HG02885 (cell line): ENCODE measurements around the gene BAD.

Source experiments
- ATAC-seq: cut with Tn5 transposase; IDR thresholded peaks from one replicate; pipeline ENCODE4 v1.9.1; 2021; ENCODE audit warnings: mild to moderate bottlenecking; ENCODE audit not compliant: unreplicated experiment, poor library complexity

The BAD gene

DNA sequence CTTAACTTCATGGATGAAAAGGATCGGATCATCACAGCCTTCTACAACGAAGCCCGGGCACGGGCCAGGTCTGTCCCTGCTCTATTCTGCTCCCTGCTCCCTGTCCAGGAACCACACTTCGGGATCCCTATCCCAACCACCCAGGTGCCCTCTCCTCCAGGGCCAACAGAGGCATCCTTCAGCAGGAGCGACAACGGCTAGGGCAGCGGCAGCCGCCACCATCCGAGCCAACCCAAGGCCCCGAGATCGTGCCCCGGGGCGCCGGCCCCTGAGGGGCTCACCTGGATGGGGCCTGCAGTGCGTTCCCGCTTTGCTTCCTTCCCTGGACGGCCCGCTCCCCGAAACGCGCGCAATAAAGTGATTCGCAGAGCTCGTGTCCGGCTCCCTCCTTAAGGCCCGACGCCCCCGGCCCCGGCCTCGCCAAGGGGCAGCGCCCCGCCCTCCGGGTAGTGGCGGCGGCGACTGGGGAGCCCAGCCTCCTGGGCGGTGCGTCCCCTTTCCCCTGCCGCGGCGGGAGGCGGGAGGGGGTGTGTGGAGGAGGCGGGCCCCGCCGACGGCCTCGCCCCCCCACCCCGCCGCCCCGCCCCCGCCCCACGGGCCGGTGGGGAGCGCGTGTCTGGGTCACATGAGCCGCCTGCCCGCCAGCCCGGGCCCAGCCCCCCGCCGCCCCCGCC is 50.4 kb downstream of the BAD start, which contains the start of gene VEGFB:
Gene VEGFB, plus strand, starts transcription at position 672 of the 674 bp plus-strand sequence. CDS start 250 bp downstream, outside the sequence.
- ATAC-seq, result peak; percentile 48

DNA sequence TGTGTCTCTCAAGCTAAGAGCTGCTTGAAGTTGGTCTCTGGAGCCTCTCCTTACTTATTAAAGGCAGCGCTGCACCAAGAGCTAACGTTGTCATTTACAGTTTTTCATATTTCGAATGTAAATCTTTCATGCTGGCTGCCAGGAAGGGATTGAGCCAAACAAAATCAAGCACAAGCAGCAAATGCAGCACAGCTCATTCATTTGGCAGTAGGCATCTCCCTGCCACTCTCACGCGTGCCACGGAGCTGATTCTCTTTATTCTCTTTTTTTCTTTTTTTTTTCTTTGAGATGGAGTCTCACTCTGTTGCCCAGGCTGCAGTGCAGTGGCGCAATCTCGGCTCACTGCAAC is 51.5 kb downstream of the BAD start:
- ATAC-seq, result no peak

DNA sequence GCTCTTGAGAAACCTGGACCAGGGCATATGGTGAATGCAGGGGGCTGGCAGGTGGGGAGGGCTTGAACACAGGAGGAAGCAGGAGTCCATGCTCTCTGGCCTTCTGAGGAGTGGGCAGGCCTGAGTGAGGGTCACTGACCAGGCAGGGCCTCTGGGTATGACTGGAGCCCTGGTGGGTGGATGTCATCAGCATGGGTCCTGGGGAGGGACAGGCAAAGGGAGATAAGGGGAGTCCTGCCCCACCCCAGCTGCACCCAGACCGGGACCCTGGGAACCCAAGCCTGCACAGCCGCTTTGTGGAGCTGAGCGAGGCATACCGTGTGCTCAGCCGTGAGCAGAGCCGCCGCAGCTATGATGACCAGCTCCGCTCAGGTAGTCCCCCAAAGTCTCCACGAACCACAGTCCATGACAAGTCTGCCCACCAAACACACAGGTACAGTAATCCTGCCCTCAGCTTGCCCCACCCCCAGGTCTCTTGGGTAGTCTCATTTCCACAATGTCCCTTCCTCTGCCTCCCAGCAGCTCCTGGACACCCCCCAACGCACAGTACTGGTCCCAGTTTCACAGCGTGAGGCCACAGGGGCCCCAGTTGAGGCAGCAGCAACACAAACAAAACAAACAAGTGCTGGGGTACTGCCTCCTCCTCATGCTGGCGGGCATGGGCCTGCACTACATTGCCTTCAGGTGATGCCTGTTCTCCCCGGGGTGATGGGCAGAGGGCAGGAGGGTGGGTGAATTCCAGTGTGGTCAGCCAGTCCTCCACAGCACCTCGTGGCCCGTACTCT is 52.1 kb downstream of the BAD start:
- no peak for ATAC-seq

DNA sequence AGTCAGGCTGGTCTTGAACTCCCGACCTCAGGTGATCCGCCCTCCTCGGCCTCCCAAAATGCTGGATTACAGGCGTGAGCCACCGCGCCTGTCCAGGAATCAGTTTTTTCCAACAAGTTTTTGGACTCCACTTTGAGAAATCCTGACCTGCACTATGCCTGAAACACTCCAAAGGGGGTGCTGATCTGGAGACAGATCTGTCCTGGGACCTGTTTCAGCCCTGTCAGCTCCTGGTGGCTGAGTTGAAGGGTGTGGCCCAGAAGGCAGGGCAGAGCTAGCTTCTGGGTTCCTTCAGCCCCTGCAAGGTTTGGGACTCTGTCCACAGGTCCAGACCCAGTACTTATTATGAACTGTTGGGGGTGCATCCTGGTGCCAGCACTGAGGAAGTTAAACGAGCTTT is 52.9 kb downstream of the BAD start:
- no peak for ATAC-seq

DNA sequence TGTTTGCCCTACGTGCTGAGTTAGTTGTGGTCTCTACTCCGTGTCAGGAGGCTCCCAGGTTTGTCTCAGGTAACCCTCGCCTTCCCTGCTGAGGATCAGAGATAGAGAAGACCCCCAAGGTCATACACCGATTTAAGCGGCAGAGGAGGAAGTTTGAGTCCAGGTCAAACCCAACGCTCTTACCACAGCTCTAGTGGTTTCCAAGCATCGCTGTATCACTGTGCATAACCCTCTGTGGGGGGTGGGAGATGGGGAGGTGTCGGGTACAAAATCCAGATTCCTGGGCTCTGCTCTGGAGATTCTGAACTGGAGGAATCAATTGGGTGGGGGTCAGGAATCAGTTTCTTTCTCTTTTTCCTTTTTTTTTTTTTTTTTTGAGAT is 53.5 kb downstream of the BAD start:
- ATAC-seq, result no peak

DNA sequence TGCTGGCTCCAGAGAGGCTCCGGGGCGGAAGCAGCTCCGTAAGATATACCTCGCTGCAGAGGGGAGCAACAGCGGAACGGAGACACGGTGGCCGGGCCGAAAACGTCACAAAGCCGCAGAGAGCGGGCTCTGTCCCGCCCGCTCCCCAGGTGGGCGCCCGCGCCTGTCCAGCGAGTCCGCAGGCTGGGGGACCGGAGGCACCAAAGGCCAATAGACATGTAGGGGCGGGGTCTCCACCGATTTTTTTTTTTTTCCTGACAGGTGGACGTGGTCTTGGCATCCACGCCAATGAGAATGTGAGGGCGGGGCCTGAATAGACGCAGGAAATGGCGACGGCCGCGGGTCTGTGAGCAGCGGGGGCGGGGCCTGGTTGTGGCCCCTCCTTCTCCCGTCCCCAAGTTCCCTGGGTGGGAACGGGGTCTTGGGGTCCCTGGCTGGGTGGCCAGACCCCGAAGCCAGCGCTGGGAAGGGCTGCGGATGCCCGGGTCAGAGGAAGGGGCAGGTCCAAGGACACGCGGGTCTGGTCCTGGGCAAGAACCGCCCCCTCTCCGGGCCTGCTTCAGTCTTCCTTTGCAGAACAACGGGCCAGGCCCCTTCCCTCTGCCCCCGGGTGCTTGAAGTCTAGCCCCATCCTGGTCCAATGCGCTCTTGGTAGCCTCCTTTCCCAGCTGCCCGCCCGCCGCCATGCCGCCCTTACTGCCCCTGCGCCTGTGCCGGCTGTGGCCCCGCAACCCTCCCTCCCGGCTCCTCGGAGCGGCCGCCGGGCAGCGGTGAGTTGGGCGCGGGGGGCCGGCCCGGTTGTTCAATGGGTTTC is 54.1 kb downstream of the BAD start, which contains the start of gene DNAJC4:
Gene DNAJC4, plus strand, starts transcription at position 378 of the 814 bp plus-strand sequence. Its CDS starts 307 bp downstream, at position 685.
- peak; percentile 57 for ATAC-seq

DNA sequence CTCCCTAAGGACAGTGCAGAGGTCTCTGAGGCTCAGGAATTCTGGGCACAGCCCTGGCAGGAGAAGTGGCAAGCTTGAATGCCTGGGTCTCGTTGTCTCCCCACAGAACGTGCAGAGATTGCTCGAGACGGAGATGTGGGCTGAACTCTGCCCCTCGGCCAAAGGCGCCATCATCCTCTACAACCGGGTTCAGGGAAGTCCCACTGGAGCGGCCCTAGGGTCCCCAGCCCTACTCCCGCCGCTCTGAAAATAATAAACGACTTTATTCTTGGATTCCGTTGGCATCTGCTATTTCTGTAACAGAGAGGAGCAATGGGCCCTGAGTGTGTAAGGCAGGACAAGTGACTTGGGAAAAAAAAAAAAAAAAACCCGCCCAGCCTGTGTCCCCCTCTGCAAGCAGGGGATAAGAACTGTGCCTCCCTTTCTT is 54.7 kb downstream of the BAD start:
- ATAC-seq, result no peak

DNA sequence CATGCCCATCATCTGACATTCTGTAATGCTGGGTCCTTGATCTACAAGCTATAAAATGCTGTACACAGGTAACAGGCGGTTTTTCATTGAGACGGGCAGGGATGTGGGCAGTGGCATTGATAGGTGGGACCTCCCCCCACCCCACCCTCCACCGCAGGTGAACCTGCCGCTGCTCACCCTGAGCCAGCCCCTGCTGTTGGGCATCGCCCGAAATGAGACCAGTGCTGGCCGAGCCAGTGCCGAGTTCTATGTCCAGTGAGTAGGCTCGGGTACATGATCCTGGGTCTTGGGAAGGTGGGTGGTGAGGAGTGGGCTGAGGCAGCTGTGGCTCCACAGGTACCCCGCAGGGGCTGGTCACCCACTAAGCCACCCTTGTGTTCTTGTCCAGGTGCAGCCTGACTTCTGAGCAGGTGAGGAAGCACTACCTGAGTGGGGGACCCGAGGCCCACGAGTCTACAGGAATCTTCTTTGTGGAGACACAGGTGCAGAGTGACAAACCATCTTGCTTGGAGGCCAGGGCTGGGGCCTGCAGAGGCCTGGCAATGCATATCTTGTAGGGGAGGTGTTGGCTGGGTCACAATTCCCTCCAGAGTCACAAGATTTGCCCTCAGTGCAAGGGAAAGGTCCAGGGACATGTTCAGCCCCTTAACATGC is 55.2 kb downstream of the BAD start:
- ATAC-seq, result no peak

DNA sequence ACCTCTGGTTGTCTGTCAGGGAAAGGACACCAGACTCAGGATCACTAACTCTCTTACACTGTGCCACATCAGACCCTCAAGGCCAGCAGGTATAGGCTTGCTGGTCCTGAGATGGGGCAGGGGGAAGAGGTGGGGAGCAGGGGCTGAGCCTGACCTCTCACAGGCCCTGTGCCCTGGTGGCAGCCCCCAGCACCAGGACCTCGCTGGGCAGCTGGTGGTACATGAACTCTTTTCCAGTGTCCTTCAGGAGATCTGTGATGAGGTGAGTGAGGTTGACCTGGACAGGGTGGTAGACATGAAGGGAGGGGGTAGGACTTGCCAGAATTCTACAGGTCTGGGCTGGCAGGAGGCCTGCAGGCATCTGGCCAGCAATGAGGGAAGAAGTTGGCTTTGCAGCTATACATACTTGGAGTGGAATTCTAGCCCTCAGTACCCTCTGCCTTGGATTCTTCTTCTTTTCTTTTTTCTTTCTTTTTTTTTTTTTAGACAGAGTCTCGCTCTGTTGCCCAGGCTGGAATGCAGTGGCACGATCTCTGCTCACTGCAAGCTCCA is 57.0 kb downstream of the BAD start:
- ATAC-seq, result no peak

DNA sequence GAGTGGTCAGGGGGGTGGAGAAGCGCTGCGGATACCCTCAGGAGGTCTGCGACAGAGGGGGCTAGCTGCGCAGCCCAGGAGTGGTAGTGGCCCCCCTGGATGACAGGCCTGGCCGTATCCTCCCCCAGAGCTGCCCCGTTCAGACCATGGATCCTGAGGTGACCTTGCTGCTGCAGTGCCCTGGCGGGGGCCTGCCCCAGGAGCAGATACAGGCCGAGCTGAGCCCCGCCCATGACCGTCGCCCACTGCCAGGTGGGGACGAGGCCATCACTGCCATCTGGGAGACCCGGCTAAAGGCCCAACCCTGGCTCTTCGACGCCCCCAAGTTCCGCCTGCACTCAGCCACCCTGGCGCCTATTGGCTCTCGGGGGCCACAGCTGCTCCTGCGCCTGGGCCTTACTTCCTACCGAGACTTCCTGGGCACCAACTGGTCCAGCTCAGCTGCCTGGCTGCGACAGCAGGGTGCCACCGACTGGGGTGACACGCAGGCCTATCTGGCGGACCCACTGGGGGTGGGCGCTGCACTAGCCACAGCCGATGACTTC is 57.9 kb downstream of the BAD start:
- ATAC-seq, result peak; percentile 30

DNA sequence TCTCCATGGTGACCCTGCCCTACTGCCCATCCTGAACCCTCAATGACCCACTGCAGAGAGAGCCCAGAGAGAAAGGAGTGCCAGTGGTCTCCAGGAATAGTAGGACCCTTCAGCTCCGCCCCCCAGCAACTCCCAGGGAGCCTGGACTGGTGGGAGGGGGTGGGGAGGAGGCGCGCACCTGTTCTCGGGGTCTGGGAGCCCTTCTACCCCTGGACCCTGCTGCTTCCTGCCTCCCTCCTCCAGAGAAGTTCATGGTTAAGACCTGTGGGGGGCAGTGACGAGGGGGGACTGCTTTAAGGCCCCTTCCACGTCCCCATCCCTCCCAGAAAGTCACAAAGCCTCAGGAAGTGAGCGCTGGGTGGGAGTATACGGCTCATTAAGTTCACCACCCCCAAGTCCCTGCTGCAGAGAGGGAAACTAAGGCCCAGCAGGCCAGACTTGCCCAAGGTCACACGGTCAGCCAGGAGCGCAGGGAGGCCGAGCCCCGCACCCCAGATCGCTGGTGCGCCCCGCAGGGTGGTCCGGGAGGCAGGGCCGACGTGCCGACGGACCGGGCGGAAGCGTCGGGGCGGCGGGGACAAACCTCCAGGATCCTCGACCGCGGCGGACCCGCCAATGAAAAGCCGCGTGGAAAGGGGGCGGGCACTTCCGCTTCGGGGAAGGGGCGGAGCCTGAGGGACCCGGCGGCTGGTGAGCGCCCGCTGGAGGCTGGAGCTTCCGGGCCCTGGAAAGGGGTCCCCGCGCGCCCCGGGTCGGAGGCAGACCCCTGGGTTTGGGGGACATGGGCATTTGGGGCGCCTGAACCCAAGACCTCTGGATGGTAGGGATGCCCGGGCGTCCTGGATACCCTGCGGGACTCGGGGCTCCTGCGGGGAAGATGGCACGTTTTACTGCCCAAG is 58.6 kb downstream of the BAD start, which contains the start of the genes NUDT22 and TRPT1:
Gene NUDT22, plus strand, starts transcription at position 667 of the 899 bp plus-strand sequence. CDS start 379 bp downstream, outside the sequence.
Gene TRPT1, minus strand, starts transcription at position 579 of the 899 bp plus-strand sequence. Its CDS starts 326 bp downstream, at position 253.
- ATAC-seq, result peak; percentile 52

DNA sequence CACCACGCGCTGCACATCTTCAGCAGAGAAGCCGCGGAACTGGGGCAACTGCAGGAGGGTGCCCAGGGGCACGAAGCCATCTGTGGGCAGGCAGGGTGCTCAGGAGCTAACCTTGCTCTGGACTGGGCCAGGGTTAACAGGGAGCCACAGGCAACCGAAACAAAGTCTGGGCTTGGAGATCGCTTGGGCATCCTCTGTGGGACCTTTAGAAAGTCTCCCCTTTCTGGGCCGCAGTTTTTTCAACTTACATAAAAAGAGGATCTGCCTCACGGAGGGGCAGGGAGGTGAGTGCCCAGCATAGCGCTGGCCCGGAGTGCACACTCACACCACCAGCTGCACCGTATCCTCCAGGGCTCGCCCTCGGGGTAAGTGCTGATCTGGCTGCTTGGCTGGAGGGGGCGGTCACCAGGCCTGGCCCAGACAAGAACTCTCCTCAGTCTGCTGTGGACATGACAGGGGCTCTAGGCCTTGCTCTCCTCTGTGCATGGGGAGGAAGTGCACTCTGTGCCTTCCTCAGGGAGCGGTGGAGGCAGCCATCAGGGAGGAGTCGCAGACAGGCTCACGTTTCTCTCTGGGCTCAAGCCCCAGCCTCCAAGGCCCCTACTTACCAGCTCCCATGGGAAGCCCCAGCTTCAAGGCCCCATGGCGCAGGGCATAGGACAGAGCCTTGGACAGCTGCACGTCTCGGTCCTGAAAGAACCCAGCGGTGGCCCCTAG is 59.4 kb downstream of the BAD start:
- ATAC-seq, result no peak

DNA sequence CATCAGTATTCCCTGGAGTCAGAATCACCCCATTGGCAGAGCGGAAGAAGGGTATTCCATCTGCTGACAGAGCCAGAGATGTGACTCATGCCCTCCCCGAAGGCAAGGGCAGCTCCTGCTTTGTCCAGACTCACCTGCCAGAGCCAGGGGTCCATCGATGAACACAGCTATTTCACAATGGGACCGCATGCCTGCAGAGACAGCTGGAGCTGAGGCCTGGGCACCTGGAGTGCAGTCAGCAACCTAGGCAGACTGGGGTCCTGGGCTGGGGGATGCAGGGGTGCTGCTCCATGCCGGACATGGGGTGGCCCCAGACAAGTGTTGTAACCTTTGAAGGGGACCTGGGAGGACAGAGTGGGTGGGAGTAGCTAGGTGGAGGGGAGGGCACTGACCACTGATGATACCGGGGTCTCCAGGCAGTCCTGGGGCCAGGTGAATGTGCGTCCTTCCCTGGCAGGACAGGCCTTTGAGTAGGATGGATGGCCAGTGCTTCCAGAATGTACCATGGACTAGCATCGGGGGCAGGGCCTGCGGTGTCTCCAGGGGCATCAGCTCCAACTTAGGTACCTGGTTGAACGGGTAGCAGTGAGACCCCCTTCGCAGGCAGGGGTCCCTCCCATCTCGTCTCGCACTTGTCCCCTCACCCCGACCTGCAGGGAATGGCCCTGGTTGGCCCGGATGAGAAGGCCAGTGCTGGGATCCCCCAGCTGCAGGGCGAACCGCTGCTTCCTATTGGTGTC is 60.1 kb downstream of the BAD start:
- no peak for ATAC-seq

DNA sequence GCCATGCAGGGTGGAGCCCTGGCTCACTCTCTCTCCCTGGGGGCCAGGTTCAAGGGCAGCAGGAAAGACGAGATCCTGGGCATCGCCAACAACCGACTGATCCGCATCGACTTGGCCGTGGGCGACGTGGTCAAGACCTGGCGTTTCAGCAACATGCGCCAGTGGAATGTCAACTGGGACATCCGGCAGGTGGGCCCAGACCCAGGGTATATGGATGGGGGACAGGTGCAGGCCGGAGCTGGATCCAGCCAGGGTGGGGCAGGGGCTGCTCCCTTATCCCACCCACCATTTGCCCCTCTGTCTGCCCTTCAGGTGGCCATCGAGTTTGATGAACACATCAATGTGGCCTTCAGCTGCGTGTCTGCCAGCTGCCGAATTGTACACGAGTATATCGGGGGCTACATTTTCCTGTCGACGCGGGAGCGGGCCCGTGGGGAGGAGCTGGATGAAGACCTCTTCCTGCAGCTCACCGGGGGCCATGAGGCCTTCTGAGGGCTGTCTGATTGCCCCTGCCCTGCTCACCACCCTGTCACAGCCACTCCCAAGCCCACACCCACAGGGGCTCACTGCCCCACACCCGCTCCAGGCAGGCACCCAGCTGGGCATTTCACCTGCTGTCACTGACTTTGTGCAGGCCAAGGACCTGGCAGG is 61.3 kb downstream of the BAD start:
- ATAC-seq, result no peak

DNA sequence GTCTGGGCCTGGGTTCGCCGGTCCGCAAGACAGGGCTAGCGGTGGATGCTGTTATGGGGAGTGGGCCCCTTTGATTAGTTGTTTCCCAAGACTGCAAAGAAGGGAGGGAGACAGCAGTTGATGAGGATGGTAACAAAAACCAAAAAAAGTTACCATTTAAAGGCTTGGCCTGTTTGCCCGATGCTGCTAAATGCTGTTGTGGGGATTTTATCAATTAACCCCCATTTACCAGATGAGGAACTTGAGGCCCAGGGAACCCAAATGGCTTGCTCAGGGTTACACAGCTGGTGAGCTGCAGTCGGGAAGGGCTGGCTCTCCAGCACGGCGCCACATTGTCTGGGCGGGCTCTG is 61.8 kb downstream of the BAD start:
- no peak for ATAC-seq

DNA sequence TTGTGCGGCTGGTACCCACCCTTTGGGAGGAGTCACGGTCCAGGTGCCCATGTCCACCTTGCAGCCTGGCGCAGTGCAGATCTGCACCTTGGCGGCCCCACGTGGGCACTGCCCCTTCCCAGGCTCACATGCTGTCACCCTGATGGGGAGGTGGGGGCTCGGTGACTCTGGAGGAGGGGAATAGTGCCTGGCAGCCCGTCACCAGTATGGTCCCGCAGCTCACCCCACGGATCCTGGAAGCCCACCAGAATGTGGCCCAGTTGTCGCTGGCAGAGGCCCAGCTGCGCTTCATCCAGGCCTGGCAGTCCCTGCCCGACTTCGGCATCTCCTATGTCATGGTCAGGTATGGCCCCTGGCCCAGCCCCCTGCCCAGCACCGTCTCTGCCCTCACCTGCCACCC is 63.7 kb downstream of the BAD start:
- ATAC-seq, result no peak

DNA sequence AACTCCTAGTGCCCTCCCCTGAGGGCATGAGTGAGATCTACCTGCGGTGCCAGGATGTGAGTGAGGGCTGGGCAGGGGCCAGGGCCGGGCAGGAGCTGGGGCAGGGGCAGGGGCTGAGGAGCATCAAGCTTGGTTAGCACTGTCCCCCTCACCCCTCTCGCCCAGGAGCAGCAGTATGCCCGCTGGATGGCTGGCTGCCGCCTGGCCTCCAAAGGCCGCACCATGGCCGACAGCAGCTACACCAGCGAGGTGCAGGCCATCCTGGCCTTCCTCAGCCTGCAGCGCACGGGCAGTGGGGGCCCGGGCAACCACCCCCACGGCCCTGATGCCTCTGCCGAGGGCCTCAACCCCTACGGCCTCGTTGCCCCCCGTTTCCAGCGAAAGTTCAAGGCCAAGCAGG is 64.2 kb downstream of the BAD start:
- ATAC-seq, result no peak
